A549 (cell line): Measurements from ENCODE around the gene COX4I1. TPM values are rescaled to one million over a fixed set of nuclear protein-coding genes. Genes with fewer than 3 reads are reported as not detected.

Source experiments
- ATAC-seq, 2 experiments: fragments of 200-7000 bp in 1 of 2; fragments of >200 bp in 1 of 2; cut with Nextera tagmentation in 1 of 2; cut with Tn5 transposase in 1 of 2; 3 replicates each; pipeline versions ENCODE4 v1.8.0 to v1.9.1; 2018 to 2020; ENCODE audit warnings: mild to moderate bottlenecking in 1 of 2, moderate library complexity in 1 of 2
- CTCF ChIA-PET: fragments of 300-600 bp; sonication (Branson Sonifier 250); formaldehyde crosslinking; extraction: SDS; loops from one replicate; lab custom pipeline; 2021; ENCODE audit warnings: antibody characterized with exemption, inconsistent platforms; lab: Yijun Ruan, JAX
- POLR2A ChIA-PET: fragments of 350-600 bp; formaldehyde crosslinking; extraction: SDS; loops from one replicate; lab custom pipeline; 2021; ENCODE audit warnings: antibody characterized with exemption, inconsistent platforms; lab: Yijun Ruan, JAX
- DNase-seq, 2 experiments: peaks; one replicate each; pipeline versions ENCODE4 v3.0.0 to v3.0.0-alpha.2; 2011 to 2016; ENCODE audit warnings: low read depth in 1 of 2, low spot score in 1 of 2
- FAIRE-seq: peaks from 2 replicates; lab custom pipeline; 2011; peaks lifted over from hg19 to GRCh38; lab: Jason Lieb, UNC
- H3K27ac ChIP-seq, 2 experiments: fragments of >200 bp; sonication (Bioruptor Twin); formaldehyde crosslinking; 3 replicates each; pipeline ENCODE4 v1.5.1; 2016 to 2017
- H3K4me1 ChIP-seq: fragments of >200 bp; sonication (Bioruptor Twin); formaldehyde crosslinking; 3 replicates; pipeline ENCODE4 v1.6.1; 2016
- H3K4me2 ChIP-seq: fragments of >200 bp; sonication (Bioruptor Twin); formaldehyde crosslinking; 3 replicates; pipeline ENCODE4 v1.6.1; 2016
- H3K4me3 ChIP-seq: fragments of >200 bp; sonication (Bioruptor Twin); formaldehyde crosslinking; 3 replicates; pipeline ENCODE4 v1.5.1; 2016
- H3K9me3 ChIP-seq: fragments of >200 bp; sonication (Bioruptor Twin); formaldehyde crosslinking; 3 replicates; pipeline ENCODE4 v1.6.1; 2016
- BHLHE40 ChIP-seq: IDR thresholded peaks from 2 replicates; pipeline ENCODE4 v1.6.1; 2012; ENCODE audit warnings: low read depth, low read length, inconsistent platforms
- CBX2 ChIP-seq: fragments of 200-600 bp; sonication (generic); IDR thresholded peaks from 2 replicates; pipeline ENCODE4 v1.6.1; 2016; ENCODE audit warnings: low read depth, mild to moderate bottlenecking, borderline replicate concordance
- CBX8 ChIP-seq: fragments of 200-600 bp; sonication (generic); IDR thresholded peaks from 2 replicates; pipeline ENCODE4 v1.6.1; 2016
- CHD4 ChIP-seq: fragments of 200-600 bp; sonication (generic); IDR thresholded peaks from 2 replicates; pipeline ENCODE4 v1.6.1; 2016; ENCODE audit warnings: antibody characterized with exemption, mild to moderate bottlenecking, borderline replicate concordance
- EHF ChIP-seq: fragments of 250-450 bp; sonication (Bioruptor Pico); IDR thresholded peaks from 2 replicates; pipeline ENCODE4 v1.5.0; 2020; ENCODE audit warnings: mild to moderate bottlenecking
- FOSB ChIP-seq: fragments of 250-450 bp; sonication (Bioruptor Pico); IDR thresholded peaks from 2 replicates; pipeline ENCODE4 v1.5.0; 2020; ENCODE audit warnings: mild to moderate bottlenecking, moderate library complexity
- FOSL2 ChIP-seq, 2 experiments: fragments of 450-650 bp in 1 of 2; fragments of >200 bp in 1 of 2; sonication (Bioruptor Twin) in 1 of 2; formaldehyde crosslinking; IDR thresholded peaks; 2 replicates each; pipeline versions ENCODE4 v1.5.0 to v1.6.1; 2016 to 2020; ENCODE audit warnings: mild to moderate bottlenecking in 1 of 2, moderate library complexity in 1 of 2
- HDAC2 ChIP-seq: fragments of 200-600 bp; sonication (generic); IDR thresholded peaks from 2 replicates; pipeline ENCODE4 v1.6.1; 2016
- HOXA7 ChIP-seq: fragments of 250-450 bp; sonication (Bioruptor Pico); IDR thresholded peaks from 2 replicates; pipeline ENCODE4 v1.5.0; 2020; ENCODE audit warnings: mild to moderate bottlenecking, moderate library complexity
- JUNB ChIP-seq: fragments of >200 bp; sonication (Bioruptor Twin); formaldehyde crosslinking; IDR thresholded peaks from 2 replicates; pipeline ENCODE4 v1.6.1; 2016
- KDM1A ChIP-seq: fragments of 200-600 bp; sonication (generic); IDR thresholded peaks from 2 replicates; pipeline ENCODE4 v1.6.1; 2016; ENCODE audit warnings: low read depth, mild to moderate bottlenecking
- KDM5A ChIP-seq: fragments of 200-600 bp; sonication (generic); IDR thresholded peaks from 2 replicates; pipeline ENCODE4 v1.6.1; 2016; ENCODE audit warnings: antibody characterized with exemption, mild to moderate bottlenecking
- MAFK ChIP-seq: fragments of 450-650 bp; IDR thresholded peaks from 2 replicates; pipeline ENCODE4 v1.6.1; 2014; ENCODE audit not compliant: partially characterized antibody
- MAZ ChIP-seq: fragments of 150-350 bp; IDR thresholded peaks from 2 replicates; pipeline ENCODE4 v1.6.1; 2014; ENCODE audit warnings: antibody characterized with exemption, low read depth, low read length, borderline replicate concordance
- RNF2 ChIP-seq: fragments of 200-600 bp; sonication (generic); IDR thresholded peaks from 2 replicates; pipeline ENCODE4 v1.6.1; 2016; ENCODE audit warnings: low read depth, mild to moderate bottlenecking, antibody characterized with exemption, moderate library complexity, borderline replicate concordance
- ZFP36 ChIP-seq: fragments of 450-650 bp; IDR thresholded peaks from 2 replicates; pipeline ENCODE4 v1.6.1; 2014; ENCODE audit warnings: borderline replicate concordance; ENCODE audit not compliant: partially characterized antibody
- WGBS: methylation state at CpG from one replicate; pipeline ENCODE4 v1.1.6; 2017; ENCODE audit errors: missing lambda C conversion rate; 5-methylcytosine and 5-hydroxymethylcytosine counted together
- polyA plus RNA-seq, 4 experiments: library from polyadenylated mRNA; depleted of rRNA in 3 of 4; stranded (reverse); fragments of >200 nt; fragmentation: RNase III in 1 of 4; extraction: RNeasy Plus Mini Kit Qiagen cat#74134 plus additional on column Dnase treatment in 1 of 4; gene quantifications; 2 replicates in 3 of 4; 3 replicates in 1 of 4; pipeline ENCODE4 v1.2.3, GENCODE V29; 2011 to 2017
- TF ChIP-seq, protein P1 (sequence below): fragments of >200 bp; sonication (Bioruptor Twin); formaldehyde crosslinking; IDR thresholded peaks from 3 replicates; pipeline ENCODE4 v1.5.1; 2016
- TF ChIP-seq, protein P2 (sequence below): fragments of >200 bp; sonication (Bioruptor Twin); formaldehyde crosslinking; IDR thresholded peaks from 2 replicates; pipeline ENCODE4 v1.6.1; 2016
- TF ChIP-seq, protein P3 (sequence below): fragments of 250-450 bp; sonication (Bioruptor Pico); IDR thresholded peaks from 2 replicates; pipeline ENCODE4 v1.5.0; 2020; ENCODE audit warnings: low read depth, mild to moderate bottlenecking, moderate library complexity
- TF ChIP-seq, protein P4 (sequence below): fragments of 150-350 bp; IDR thresholded peaks from 2 replicates; pipeline ENCODE4 v1.6.1; 2014; ENCODE audit warnings: low read depth, mild to moderate bottlenecking, low read length

Gene COX4I1
- polyA plus RNA-seq, 2 of the 4 experiments (the other 2 are of a cell fraction): 783 to 929 TPM

DNA sequence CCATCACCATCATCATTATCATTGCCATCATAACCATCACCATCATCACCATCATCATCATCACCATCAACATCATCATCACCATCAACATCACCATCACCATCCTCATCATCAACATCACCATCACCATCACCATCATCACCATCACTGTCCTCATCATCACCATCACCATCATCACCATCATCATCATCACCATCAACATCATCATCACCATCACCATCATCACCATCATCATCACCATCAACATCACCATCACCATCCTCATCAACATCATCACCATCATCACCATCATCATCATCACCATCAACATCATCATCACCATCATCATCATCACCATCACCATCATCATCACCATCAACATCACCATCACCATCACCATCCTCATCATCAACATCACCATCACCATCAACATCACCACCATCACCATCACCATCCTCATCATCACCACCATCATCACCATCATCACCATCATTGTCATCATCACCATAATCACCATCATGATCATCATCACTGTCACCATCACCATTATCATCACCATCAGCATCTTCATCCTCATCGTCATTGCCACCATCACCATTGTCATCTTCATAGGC lies 23.9 kb downstream of the COX4I1 start:
- TF ChIP-seq, protein P1, sequence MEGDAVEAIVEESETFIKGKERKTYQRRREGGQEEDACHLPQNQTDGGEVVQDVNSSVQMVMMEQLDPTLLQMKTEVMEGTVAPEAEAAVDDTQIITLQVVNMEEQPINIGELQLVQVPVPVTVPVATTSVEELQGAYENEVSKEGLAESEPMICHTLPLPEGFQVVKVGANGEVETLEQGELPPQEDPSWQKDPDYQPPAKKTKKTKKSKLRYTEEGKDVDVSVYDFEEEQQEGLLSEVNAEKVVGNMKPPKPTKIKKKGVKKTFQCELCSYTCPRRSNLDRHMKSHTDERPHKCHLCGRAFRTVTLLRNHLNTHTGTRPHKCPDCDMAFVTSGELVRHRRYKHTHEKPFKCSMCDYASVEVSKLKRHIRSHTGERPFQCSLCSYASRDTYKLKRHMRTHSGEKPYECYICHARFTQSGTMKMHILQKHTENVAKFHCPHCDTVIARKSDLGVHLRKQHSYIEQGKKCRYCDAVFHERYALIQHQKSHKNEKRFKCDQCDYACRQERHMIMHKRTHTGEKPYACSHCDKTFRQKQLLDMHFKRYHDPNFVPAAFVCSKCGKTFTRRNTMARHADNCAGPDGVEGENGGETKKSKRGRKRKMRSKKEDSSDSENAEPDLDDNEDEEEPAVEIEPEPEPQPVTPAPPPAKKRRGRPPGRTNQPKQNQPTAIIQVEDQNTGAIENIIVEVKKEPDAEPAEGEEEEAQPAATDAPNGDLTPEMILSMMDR: no peak
- TF ChIP-seq RNF2: no peak
- no peak for TF ChIP-seq CBX8
- TF ChIP-seq FOSB (CRISPR knock-in tag): no peak
- TF ChIP-seq, all 56 proteins: peak for 0
- CTCF ChIA-PET: interaction anchor here (0.9 to 5.3 kb wide), 4 partner anchors 12 to 202 kb away, joined by 3 to 126 read pairs (median 18); no protein-coding TSS in a partner anchor
- DNase-seq (no peak), FAIRE-seq (no peak), ATAC-seq (no peak)
- no peaks in the 10 kb centered on the region for H3K9me3 ChIP-seq
- no peaks in the 10 kb centered on the region for H3K4me1 ChIP-seq
- no peak overlapping the region for H3K4me2 ChIP-seq
- no peak overlapping the region for H3K4me3 ChIP-seq
- H3K27ac ChIP-seq: no peak overlapping the region
- POLR2A ChIA-PET: no interaction called here
- WGBS: 59% methylated on average over 1 of the region's 1 CpG

DNA sequence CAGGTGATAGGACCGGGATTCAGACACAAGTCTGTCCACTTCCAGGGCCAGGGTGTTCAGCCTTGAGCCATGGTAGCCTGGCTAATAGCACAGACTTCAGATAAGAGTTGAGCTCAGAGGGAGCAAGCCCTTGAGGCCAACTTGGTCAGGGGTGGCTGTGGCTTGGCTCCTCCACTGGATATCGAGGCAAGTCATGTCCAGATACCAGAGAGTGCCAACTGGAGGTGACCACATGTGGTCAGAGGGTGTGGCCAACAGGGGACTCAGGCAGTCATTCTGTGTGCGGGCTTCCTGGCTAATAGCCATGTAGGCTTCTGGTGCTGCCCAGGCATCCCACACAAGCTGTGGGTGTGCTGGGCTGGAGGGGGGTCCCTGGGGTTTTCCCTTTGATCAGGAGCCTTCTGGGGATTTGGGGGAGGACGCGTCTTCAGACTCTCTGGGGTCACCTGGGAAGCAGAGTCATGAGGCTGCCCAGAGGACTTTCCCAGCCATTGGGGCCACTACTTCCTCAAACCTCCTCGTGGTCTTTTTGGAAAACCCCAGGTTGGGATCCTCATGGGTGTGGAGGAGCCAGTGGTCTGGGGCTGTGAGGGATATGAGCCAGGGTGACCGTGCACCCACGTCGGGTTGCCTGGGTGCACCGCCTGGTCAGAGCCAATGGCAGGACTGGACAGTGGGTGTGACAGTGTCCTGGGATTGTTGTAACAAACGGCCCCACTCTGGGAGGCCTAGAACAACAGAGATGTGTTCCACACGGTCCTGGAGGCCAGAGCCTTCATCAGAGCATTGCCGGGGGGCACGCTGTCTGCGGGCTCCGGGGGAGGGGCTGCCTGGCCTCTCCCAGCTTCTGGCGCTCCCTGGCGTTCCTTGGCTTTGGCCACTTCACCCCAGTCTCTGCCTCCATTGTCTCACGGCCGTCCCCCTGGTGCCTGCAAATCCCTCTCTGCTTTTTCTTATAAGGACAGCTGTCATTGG lies 25.0 kb downstream of the COX4I1 start:
- no peak for FAIRE-seq
- WGBS: 39% methylated on average over 19 of the region's 20 CpGs
- H3K4me1 ChIP-seq: no peaks in the 10 kb centered on the region
- TF ChIP-seq CHD4 (no peak), JUNB (no peak), MAFK (no peak), KDM5A (no peak), FOSL2 (IDR thresholded peaks at IDR 0.05) (no peak), FOSL2 (CRISPR knock-in tag; IDR thresholded peaks at IDR 0.05) (no peak), KDM1A (no peak), HDAC2 (no peak), HOXA7 (CRISPR knock-in tag) (no peak), ZFP36 (no peak), EHF (CRISPR knock-in tag) (no peak), BHLHE40 (no peak), CBX2 (no peak), MAZ (no peak)
- TF ChIP-seq, protein P2, sequence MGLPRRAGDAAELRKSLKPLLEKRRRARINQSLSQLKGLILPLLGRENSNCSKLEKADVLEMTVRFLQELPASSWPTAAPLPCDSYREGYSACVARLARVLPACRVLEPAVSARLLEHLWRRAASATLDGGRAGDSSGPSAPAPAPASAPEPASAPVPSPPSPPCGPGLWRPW: no peak
- TF ChIP-seq, protein P3, sequence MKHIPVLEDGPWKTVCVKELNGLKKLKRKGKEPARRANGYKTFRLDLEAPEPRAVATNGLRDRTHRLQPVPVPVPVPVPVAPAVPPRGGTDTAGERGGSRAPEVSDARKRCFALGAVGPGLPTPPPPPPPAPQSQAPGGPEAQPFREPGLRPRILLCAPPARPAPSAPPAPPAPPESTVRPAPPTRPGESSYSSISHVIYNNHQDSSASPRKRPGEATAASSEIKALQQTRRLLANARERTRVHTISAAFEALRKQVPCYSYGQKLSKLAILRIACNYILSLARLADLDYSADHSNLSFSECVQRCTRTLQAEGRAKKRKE: no peak
- TF ChIP-seq, protein P4, sequence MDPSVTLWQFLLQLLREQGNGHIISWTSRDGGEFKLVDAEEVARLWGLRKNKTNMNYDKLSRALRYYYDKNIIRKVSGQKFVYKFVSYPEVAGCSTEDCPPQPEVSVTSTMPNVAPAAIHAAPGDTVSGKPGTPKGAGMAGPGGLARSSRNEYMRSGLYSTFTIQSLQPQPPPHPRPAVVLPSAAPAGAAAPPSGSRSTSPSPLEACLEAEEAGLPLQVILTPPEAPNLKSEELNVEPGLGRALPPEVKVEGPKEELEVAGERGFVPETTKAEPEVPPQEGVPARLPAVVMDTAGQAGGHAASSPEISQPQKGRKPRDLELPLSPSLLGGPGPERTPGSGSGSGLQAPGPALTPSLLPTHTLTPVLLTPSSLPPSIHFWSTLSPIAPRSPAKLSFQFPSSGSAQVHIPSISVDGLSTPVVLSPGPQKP: no peak
- TF ChIP-seq, all 56 proteins: peak for 0
- CTCF ChIA-PET: interaction anchor here (0.9 to 2.0 kb wide), 5 partner anchors 8 to 204 kb away, joined by 3 to 9 read pairs (median 4); no protein-coding TSS in a partner anchor
- Histone ChIP-seq H3K4me2 (no peak overlapping the region), H3K4me3 (no peak overlapping the region), H3K27ac (no peak overlapping the region), H3K9me3 (no peaks in the 10 kb centered on the region)
- ATAC-seq (no peak), DNase-seq (no peak)
- POLR2A ChIA-PET: no interaction called here
